HepG2 (cell line): ENCODE results near the gene DTNB.

Source experiments
- BRD4 ChIP-seq: sonication (generic); formaldehyde crosslinking; IDR thresholded peaks from 2 replicates; pipeline ENCODE4 v1.4.0; 2020; ENCODE audit warnings: missing genetic modification reagents
- ELK4 ChIP-seq: sonication (generic); formaldehyde crosslinking; IDR thresholded peaks from 2 replicates; pipeline ENCODE4 v1.9.0; 2021; ENCODE audit warnings: missing genetic modification reagents, borderline replicate concordance
- NFE2L1 ChIP-seq: sonication (generic); formaldehyde crosslinking; IDR thresholded peaks from 2 replicates; pipeline ENCODE4 v1.4.0; 2020; ENCODE audit warnings: missing genetic modification reagents, mild to moderate bottlenecking, borderline replicate concordance
- SRF ChIP-seq: IDR thresholded peaks from 2 replicates; pipeline ENCODE4 v1.6.1; 2011; ENCODE audit warnings: mild to moderate bottlenecking, low read depth, low read length, moderate library complexity
- U2AF2 ChIP-seq: fragments of 200-400 bp; formaldehyde crosslinking; IDR thresholded peaks from 2 replicates; pipeline ENCODE4 v1.6.1; 2017; ENCODE audit warnings: low read depth, mild to moderate bottlenecking, low read length
- YY1 ChIP-seq: IDR thresholded peaks from 2 replicates; pipeline ENCODE4 v1.6.1; 2011; ENCODE audit warnings: low read length, low read depth, moderate library complexity, mild to moderate bottlenecking; ENCODE audit not compliant: insufficient read depth, insufficient replicate concordance
- ZNF124 ChIP-seq: sonication (generic); formaldehyde crosslinking; IDR thresholded peaks from 2 replicates; pipeline ENCODE4 v1.4.0; 2020; ENCODE audit warnings: missing genetic modification reagents

- TF ChIP-seq NFE2L1 (CRISPR knock-in tag), result no peak
- TF ChIP-seq ELK4 (CRISPR knock-in tag), result no peak
- no peak for TF ChIP-seq ZNF124 (CRISPR knock-in tag)
- TF ChIP-seq BRD4, result no peak
- TF ChIP-seq U2AF2, result no peak
- no peak for TF ChIP-seq YY1
- TF ChIP-seq SRF, result no peak
Observed at GRCh38 chr2:25497918-25498407, 175.4 kb downstream of the DTNB start.
